PC-3 (cell line): ENCODE measurements around the gene CRYGD. TPM values are rescaled to one million over a fixed set of nuclear protein-coding genes. Genes with fewer than 3 reads are reported as not detected.

ENCODE experiments used
- ATAC-seq: fragments of 200-7000 bp; cut with Tn5 transposase; 2 replicates; pipeline ENCODE4 v1.9.1; 2020; ENCODE audit warnings: mild to moderate bottlenecking, moderate library complexity
- BruUV-seq: library from RNA; stranded (reverse); fragments of 400-500 nt; replicated peaks from 2 replicates; lab custom pipeline; 2021; lab: Mats Ljungman, UMichigan
- CTCF ChIA-PET: fragments of 300-600 bp; sonication (Branson Sonifier 250); formaldehyde crosslinking; loops from one replicate; lab custom pipeline; 2022; ENCODE audit warnings: antibody characterized with exemption; lab: Charles Lee
- POLR2A ChIA-PET: fragments of 300-600 bp; sonication (Branson Sonifier 250); formaldehyde crosslinking; loops from one replicate; lab custom pipeline; 2022; ENCODE audit warnings: antibody characterized with exemption; ENCODE audit not compliant: unreplicated experiment; lab: Charles Lee
- DNase-seq: peaks from one replicate; pipeline ENCODE4 v3.0.0-alpha.2; 2015
- H2AFZ ChIP-seq: fragments of 300-600 bp; sonication (generic); 2 replicates; pipeline ENCODE4 v1.6.0; 2016; ENCODE audit warnings: antibody characterized with exemption, low read length
- H3F3A ChIP-seq: fragments of 300-600 bp; sonication (generic); one replicate; pipeline ENCODE4 v1.6.0; 2017; ENCODE audit warnings: antibody characterized with exemption, low read length, control low read depth, mild to moderate bottlenecking; ENCODE audit not compliant: unreplicated experiment
- H3K27ac ChIP-seq: fragments of 300-600 bp; sonication (generic); 2 replicates; pipeline ENCODE4 v1.5.1; 2016; ENCODE audit warnings: mild to moderate bottlenecking, low read length
- H3K27me3 ChIP-seq: fragments of 300-600 bp; sonication (generic); 2 replicates; pipeline ENCODE4 v1.6.1; 2016; ENCODE audit warnings: low read length, mixed read lengths
- H3K36me3 ChIP-seq: fragments of 300-600 bp; sonication (generic); 2 replicates; pipeline ENCODE4 v1.6.1; 2016; ENCODE audit warnings: low read depth, mixed run types, low read length, mixed read lengths
- H3K4me1 ChIP-seq: fragments of 300-600 bp; sonication (generic); 2 replicates; pipeline ENCODE4 v1.5.1; 2016; ENCODE audit warnings: low read length; ENCODE audit not compliant: insufficient read depth
- H3K4me2 ChIP-seq: fragments of 300-600 bp; sonication (generic); 2 replicates; pipeline ENCODE4 v1.6.0; 2016; ENCODE audit warnings: low read length
- H3K4me3 ChIP-seq: fragments of 300-600 bp; sonication (generic); 2 replicates; pipeline ENCODE4 v1.5.1; 2016; ENCODE audit warnings: mild to moderate bottlenecking, low read length, mixed read lengths
- H3K79me2 ChIP-seq: fragments of 300-600 bp; sonication (generic); 2 replicates; pipeline ENCODE4 v1.6.1; 2017; ENCODE audit warnings: low read length, mixed read lengths
- H3K9ac ChIP-seq: fragments of 300-600 bp; sonication (generic); 2 replicates; pipeline ENCODE4 v1.6.0; 2016; ENCODE audit warnings: mild to moderate bottlenecking, low read length
- H3K9me2 ChIP-seq: fragments of 300-600 bp; sonication (generic); replicated peaks from 2 replicates; pipeline ENCODE4 v1.6.1; 2016; ENCODE audit warnings: mixed run types, low read length, mixed read lengths
- H3K9me3 ChIP-seq: fragments of 300-600 bp; sonication (generic); 2 replicates; pipeline ENCODE4 v1.6.1; 2016; ENCODE audit warnings: low read length, mixed read lengths
- H4K20me1 ChIP-seq: fragments of 300-600 bp; sonication (generic); 2 replicates; pipeline ENCODE4 v1.6.1; 2016; ENCODE audit warnings: low read length, mixed read lengths
- CTCF ChIP-seq: fragments of 300-600 bp; sonication (generic); conservative IDR thresholded peaks from 2 replicates; pipeline ENCODE4 v1.5.1; 2017; ENCODE audit warnings: antibody characterized with exemption, low read depth, mild to moderate bottlenecking, low read length
- EZH2 ChIP-seq: fragments of 300-600 bp; sonication (generic); IDR thresholded peaks from one replicate; pipeline ENCODE4 v1.6.1; 2017; ENCODE audit warnings: antibody characterized with exemption, mild to moderate bottlenecking, low read length; ENCODE audit not compliant: unreplicated experiment
- EZH2phosphoT487 ChIP-seq: fragments of 300-600 bp; sonication (generic); IDR thresholded peaks from 2 replicates; pipeline ENCODE4 v1.6.1; 2018; ENCODE audit warnings: mild to moderate bottlenecking, antibody characterized with exemption, low read length, borderline replicate concordance
- intact Hi-C: fragments of 100-400 bp; cut with micrococcal nuclease; formaldehyde crosslinking; loops from 2 replicates; pipeline ENCODE4 v1.9.0; 2023
- total RNA-seq: library from RNA; depleted of rRNA; stranded (reverse); fragments of >200 nt; gene quantifications from 2 replicates; pipeline ENCODE4 v1.2.3, GENCODE V29; 2014

CRYGD gene
- total RNA-seq, 1 experiment from 2014 or later, result not detected

- Histone ChIP-seq H3K79me2 (no peaks in the 10 kb centered on the region), H3K9me2 (no peaks in the 10 kb centered on the region), H2AFZ (no peak within 1 kb of the TSS), H3K9me3 (no peaks in the 10 kb centered on the region), H3K4me1 (no peaks in the 10 kb centered on the region), H3K36me3 (no peaks in the 10 kb centered on the region), H3K9ac (no peak within 1 kb of the TSS), H3F3A (no peaks in the 10 kb centered on the region), H3K27ac (no peak within 1 kb of the TSS), H3K27me3 (peaks cover 9% of the 10 kb centered on the region; the same call in 1 of the 2 replicates), H4K20me1 (no peaks in the 10 kb centered on the region), H3K4me3 (no peak within 1 kb of the TSS), H3K4me2 (no peak within 1 kb of the TSS)
- no peak for DNase-seq
- CTCF ChIA-PET, result no interaction called here
- no peak for TF ChIP-seq EZH2
- no peak for TF ChIP-seq EZH2phosphoT487
- TF ChIP-seq CTCF, result no peak
- POLR2A ChIA-PET, result no interaction called here
- intact Hi-C loops, result no loop called here
- ATAC-seq, result no peak
- BruUV-seq, result no TSS peak
Measured at GRCh38 chr2:208163489-208163888, 39.2 kb upstream of the CRYGD start, which contains the start of gene CRYGA. Gene CRYGA (minus strand): TSS chr2:208163589. CDS start chr2:208163556, 33 bp downstream.

DNA sequence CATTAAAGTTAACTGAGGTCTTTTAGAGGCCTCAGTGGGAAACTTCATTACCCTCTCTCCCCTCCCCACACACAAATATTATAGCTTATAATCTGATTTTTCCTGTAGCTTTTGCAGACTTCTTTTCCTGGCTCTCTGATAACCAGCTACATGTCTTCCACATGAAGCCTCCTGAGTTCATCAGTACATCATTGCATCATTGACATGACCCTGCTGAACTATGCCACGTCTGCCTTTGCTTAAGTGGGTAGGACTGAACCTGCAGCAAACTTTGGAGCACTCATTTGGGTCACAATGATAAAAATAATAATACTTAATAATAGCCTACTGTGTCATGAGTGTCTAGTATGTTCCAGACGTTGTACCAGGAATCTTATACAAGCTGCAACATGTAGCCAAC is 32.1 kb upstream of the CRYGD start:
- ChIA-PET CTCF (no interaction called here), POLR2A (no interaction called here)
- Histone ChIP-seq H4K20me1 (no peaks in the 10 kb centered on the region), H3K9me3 (no peaks in the 10 kb centered on the region), H3F3A (no peaks in the 10 kb centered on the region), H3K79me2 (no peaks in the 10 kb centered on the region), H3K4me1 (no peaks in the 10 kb centered on the region), H3K36me3 (no peaks in the 10 kb centered on the region), H3K27me3 (no peaks in the 10 kb centered on the region), H3K4me3 (no peak overlapping the region), H3K9me2 (no peaks in the 10 kb centered on the region), H2AFZ (no peak overlapping the region), H3K9ac (no peak overlapping the region), H3K27ac (no peak overlapping the region), H3K4me2 (no peak overlapping the region)
- no TSS peak for BruUV-seq
- intact Hi-C loops, result no loop called here
- DNase-seq (no peak), ATAC-seq (no peak)
- TF ChIP-seq CTCF (no peak), EZH2 (no peak), EZH2phosphoT487 (no peak)

DNA sequence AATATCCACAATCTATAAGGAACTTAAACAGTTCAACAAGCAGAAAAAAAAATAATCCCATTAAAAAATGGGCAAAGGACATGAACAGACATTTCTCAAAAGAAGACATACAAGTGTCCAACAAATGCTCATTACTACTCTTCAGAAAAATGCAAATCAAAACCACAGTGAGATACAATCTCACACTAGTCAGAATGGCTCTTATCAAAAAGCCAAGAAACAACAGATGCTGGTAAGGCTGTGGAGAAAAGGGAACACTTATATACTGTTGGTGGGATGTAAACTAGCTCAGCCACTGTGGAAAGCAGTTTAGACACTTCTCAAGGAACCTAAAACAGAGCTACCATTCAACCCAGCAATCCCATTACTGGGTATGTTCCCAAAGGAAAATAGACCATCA is 28.8 kb upstream of the CRYGD start:
- H3K36me3 ChIP-seq, result no peaks in the 10 kb centered on the region
- H3K4me3 ChIP-seq, result no peak overlapping the region
- ATAC-seq (no peak), DNase-seq (no peak)
- H3K79me2 ChIP-seq, result no peaks in the 10 kb centered on the region
- H3K9ac ChIP-seq, result no peak overlapping the region
- no peaks in the 10 kb centered on the region for H3F3A ChIP-seq
- no peak overlapping the region for H3K27ac ChIP-seq
- intact Hi-C loops, result no loop called here
- H3K27me3 ChIP-seq, result no peaks in the 10 kb centered on the region
- TF ChIP-seq CTCF (no peak), EZH2phosphoT487 (no peak), EZH2 (no peak)
- CTCF ChIA-PET, result no interaction called here
- H3K4me1 ChIP-seq, result no peaks in the 10 kb centered on the region
- no TSS peak for BruUV-seq
- H3K9me3 ChIP-seq, result no peaks in the 10 kb centered on the region
- H2AFZ ChIP-seq, result no peak overlapping the region
- no peaks in the 10 kb centered on the region for H3K9me2 ChIP-seq
- no peaks in the 10 kb centered on the region for H4K20me1 ChIP-seq
- POLR2A ChIA-PET, result no interaction called here
- no peak overlapping the region for H3K4me2 ChIP-seq
